GM23338 (cell line): Measurements from ENCODE around the gene C1QL1. TPM values are rescaled to one million over a fixed set of nuclear protein-coding genes. Genes with fewer than 3 reads are reported as not detected.

Source experiments
- ATAC-seq: fragments of 200-7000 bp; cut with Tn5 transposase; 3 replicates; pipeline ENCODE4 v1.9.1; 2020
- DNase-seq: peaks from one replicate; pipeline ENCODE4 v3.0.0-alpha.2; 2015; ENCODE audit warnings: low spot score
- H2AFZ ChIP-seq: fragments of 200-600 bp; sonication (generic); 2 replicates; pipeline ENCODE4 v1.8.0; 2016; ENCODE audit warnings: antibody characterized with exemption, mild to moderate bottlenecking, moderate library complexity
- H3F3A ChIP-seq: fragments of 200-600 bp; sonication (generic); replicated peaks from 2 replicates; pipeline ENCODE4 v1.8.0; 2017; ENCODE audit warnings: antibody characterized with exemption, mixed run types, low read depth
- H3K27ac ChIP-seq: fragments of 200-600 bp; sonication (generic); 2 replicates; pipeline ENCODE4 v1.6.1; 2016; ENCODE audit warnings: low read depth
- H3K27me3 ChIP-seq: fragments of 200-600 bp; sonication (generic); 2 replicates; pipeline ENCODE4 v1.8.0; 2016; ENCODE audit warnings: mild to moderate bottlenecking, mixed run types, moderate library complexity; ENCODE audit not compliant: insufficient read depth
- H3K36me3 ChIP-seq: fragments of 200-600 bp; sonication (generic); 2 replicates; pipeline ENCODE4 v1.8.0; 2016; ENCODE audit warnings: mild to moderate bottlenecking; ENCODE audit not compliant: insufficient read depth
- H3K4me1 ChIP-seq: fragments of 200-600 bp; sonication (generic); 2 replicates; pipeline ENCODE4 v1.8.0; 2016; ENCODE audit warnings: mild to moderate bottlenecking, moderate library complexity; ENCODE audit not compliant: insufficient read depth
- H3K4me2 ChIP-seq: fragments of 200-600 bp; sonication (generic); 2 replicates; pipeline ENCODE4 v1.7.1; 2017; ENCODE audit warnings: mixed run types
- H3K4me3 ChIP-seq: fragments of 200-600 bp; sonication (generic); 2 replicates; pipeline ENCODE4 v1.6.1; 2016; ENCODE audit warnings: mixed run types
- H3K79me2 ChIP-seq: fragments of 200-600 bp; sonication (generic); replicated peaks from 2 replicates; pipeline ENCODE4 v1.8.0; 2017; ENCODE audit warnings: mild to moderate bottlenecking; ENCODE audit not compliant: insufficient read depth
- H3K9me2 ChIP-seq: fragments of 200-600 bp; sonication (generic); 2 replicates; pipeline ENCODE4 v1.8.0; 2017; ENCODE audit not compliant: insufficient read depth
- H4K20me1 ChIP-seq: fragments of 200-600 bp; sonication (generic); replicated peaks from 2 replicates; pipeline ENCODE4 v1.8.0; 2017; ENCODE audit warnings: mild to moderate bottlenecking; ENCODE audit not compliant: insufficient read depth
- H3K27ac Mint-ChIP-seq: 2 replicates; pipeline ENCODE4 v1.8.0; 2020; ENCODE audit warnings: inconsistent platforms, mild to moderate bottlenecking, moderate library complexity, mixed read lengths
- H3K27me3 Mint-ChIP-seq: 3 replicates; pipeline ENCODE4 v1.8.0; 2022; ENCODE audit warnings: low read depth, mild to moderate bottlenecking, moderate library complexity, mixed read lengths, inconsistent platforms; ENCODE audit not compliant: insufficient read depth, poor library complexity
- H3K36me3 Mint-ChIP-seq: 3 replicates; pipeline ENCODE4 v1.8.0; 2021; ENCODE audit warnings: low read depth, mild to moderate bottlenecking, inconsistent platforms, moderate library complexity, mixed read lengths
- H3K4me1 Mint-ChIP-seq: 3 replicates; pipeline ENCODE4 v1.8.0; 2020; ENCODE audit warnings: mild to moderate bottlenecking, inconsistent platforms, mixed read lengths
- H3K4me3 Mint-ChIP-seq: 3 replicates; pipeline ENCODE4 v1.8.0; 2021; ENCODE audit warnings: moderate library complexity, mild to moderate bottlenecking, inconsistent platforms, mixed read lengths
- H3K9me3 Mint-ChIP-seq: 3 replicates; pipeline ENCODE4 v1.8.0; 2020; ENCODE audit warnings: moderate library complexity, mild to moderate bottlenecking, inconsistent platforms, mixed read lengths
- CREB1 ChIP-seq: fragments of 250-450 bp; sonication (Bioruptor Pico); IDR thresholded peaks from 2 replicates; pipeline ENCODE4 v1.5.0; 2020; ENCODE audit warnings: low read depth, mild to moderate bottlenecking, moderate library complexity
- polyA plus RNA-seq: library from polyadenylated mRNA; unstranded; fragments of >200 nt; fragmentation: Nextera tagmentation; extraction: Ambion mirVana; gene quantifications from 2 replicates; pipeline ENCODE4 v1.2.1, GENCODE V29; 2016
- total RNA-seq: library from RNA; depleted of rRNA; stranded (reverse); fragments of >200 nt; shearing (Covaris generic); gene quantifications from 2 replicates; pipeline ENCODE4 v1.2.3, GENCODE V29; 2014
- TF ChIP-seq, protein P1 (sequence below), 2 experiments: fragments of 200-600 bp in 1 of 2; sonication (generic) in 1 of 2; conservative IDR thresholded peaks; 2 replicates each; pipeline versions ENCODE4 v1.5.1 to v1.6.1; 2016 to 2017; ENCODE audit warnings: antibody characterized with exemption in 2 of 2, low read depth in 2 of 2, mild to moderate bottlenecking in 2 of 2, moderate library complexity in 1 of 2
- TF ChIP-seq, protein P2 (sequence below): fragments of 250-450 bp; sonication (Bioruptor Pico); IDR thresholded peaks from 2 replicates; pipeline ENCODE4 v1.5.0; 2020; ENCODE audit warnings: mild to moderate bottlenecking, moderate library complexity

C1QL1 gene
- total and polyA plus RNA-seq, 2 experiments from 2014 or later: 4.3 to 14.4 TPM

DNA sequence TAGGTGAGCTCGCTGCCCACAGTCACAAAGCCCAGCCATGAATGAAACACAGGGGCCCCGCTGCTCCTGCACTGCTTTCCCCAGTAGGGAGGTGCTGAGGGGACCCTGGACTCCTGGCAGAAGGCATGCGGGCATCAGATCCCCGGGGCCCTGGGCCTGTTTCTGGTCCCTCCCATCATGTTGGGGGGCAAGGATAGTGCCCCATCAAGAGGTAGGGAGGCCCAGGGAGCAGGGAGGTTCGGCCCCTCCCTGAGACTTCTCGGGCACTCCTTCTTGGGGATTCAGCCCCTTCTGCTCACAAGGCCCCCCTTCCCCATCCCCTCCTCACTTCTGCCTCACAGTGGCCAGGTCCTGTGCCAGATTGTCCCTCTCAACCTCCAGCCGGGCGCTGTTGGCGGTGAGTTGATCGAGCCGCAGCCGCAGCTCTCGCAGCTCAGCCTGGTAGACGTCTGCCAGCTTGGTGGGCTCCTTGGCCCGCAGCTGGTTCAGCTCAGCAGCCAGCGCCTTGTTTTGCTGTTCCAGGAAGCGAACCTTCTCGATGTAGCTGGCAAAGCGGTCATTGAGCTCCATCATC, 53.3 kb downstream of the C1QL1 start:
- TF ChIP-seq CREB1 (CRISPR knock-in tag): no peak
- TF ChIP-seq, protein P1, sequence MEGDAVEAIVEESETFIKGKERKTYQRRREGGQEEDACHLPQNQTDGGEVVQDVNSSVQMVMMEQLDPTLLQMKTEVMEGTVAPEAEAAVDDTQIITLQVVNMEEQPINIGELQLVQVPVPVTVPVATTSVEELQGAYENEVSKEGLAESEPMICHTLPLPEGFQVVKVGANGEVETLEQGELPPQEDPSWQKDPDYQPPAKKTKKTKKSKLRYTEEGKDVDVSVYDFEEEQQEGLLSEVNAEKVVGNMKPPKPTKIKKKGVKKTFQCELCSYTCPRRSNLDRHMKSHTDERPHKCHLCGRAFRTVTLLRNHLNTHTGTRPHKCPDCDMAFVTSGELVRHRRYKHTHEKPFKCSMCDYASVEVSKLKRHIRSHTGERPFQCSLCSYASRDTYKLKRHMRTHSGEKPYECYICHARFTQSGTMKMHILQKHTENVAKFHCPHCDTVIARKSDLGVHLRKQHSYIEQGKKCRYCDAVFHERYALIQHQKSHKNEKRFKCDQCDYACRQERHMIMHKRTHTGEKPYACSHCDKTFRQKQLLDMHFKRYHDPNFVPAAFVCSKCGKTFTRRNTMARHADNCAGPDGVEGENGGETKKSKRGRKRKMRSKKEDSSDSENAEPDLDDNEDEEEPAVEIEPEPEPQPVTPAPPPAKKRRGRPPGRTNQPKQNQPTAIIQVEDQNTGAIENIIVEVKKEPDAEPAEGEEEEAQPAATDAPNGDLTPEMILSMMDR (conservative IDR thresholded peaks at IDR 0.05; ENCODE audit: low read depth in 2 of 2): peak in 1 of 2 experiments; percentile 18; a peak in 1 of 4 replicates
- TF ChIP-seq, protein P2, sequence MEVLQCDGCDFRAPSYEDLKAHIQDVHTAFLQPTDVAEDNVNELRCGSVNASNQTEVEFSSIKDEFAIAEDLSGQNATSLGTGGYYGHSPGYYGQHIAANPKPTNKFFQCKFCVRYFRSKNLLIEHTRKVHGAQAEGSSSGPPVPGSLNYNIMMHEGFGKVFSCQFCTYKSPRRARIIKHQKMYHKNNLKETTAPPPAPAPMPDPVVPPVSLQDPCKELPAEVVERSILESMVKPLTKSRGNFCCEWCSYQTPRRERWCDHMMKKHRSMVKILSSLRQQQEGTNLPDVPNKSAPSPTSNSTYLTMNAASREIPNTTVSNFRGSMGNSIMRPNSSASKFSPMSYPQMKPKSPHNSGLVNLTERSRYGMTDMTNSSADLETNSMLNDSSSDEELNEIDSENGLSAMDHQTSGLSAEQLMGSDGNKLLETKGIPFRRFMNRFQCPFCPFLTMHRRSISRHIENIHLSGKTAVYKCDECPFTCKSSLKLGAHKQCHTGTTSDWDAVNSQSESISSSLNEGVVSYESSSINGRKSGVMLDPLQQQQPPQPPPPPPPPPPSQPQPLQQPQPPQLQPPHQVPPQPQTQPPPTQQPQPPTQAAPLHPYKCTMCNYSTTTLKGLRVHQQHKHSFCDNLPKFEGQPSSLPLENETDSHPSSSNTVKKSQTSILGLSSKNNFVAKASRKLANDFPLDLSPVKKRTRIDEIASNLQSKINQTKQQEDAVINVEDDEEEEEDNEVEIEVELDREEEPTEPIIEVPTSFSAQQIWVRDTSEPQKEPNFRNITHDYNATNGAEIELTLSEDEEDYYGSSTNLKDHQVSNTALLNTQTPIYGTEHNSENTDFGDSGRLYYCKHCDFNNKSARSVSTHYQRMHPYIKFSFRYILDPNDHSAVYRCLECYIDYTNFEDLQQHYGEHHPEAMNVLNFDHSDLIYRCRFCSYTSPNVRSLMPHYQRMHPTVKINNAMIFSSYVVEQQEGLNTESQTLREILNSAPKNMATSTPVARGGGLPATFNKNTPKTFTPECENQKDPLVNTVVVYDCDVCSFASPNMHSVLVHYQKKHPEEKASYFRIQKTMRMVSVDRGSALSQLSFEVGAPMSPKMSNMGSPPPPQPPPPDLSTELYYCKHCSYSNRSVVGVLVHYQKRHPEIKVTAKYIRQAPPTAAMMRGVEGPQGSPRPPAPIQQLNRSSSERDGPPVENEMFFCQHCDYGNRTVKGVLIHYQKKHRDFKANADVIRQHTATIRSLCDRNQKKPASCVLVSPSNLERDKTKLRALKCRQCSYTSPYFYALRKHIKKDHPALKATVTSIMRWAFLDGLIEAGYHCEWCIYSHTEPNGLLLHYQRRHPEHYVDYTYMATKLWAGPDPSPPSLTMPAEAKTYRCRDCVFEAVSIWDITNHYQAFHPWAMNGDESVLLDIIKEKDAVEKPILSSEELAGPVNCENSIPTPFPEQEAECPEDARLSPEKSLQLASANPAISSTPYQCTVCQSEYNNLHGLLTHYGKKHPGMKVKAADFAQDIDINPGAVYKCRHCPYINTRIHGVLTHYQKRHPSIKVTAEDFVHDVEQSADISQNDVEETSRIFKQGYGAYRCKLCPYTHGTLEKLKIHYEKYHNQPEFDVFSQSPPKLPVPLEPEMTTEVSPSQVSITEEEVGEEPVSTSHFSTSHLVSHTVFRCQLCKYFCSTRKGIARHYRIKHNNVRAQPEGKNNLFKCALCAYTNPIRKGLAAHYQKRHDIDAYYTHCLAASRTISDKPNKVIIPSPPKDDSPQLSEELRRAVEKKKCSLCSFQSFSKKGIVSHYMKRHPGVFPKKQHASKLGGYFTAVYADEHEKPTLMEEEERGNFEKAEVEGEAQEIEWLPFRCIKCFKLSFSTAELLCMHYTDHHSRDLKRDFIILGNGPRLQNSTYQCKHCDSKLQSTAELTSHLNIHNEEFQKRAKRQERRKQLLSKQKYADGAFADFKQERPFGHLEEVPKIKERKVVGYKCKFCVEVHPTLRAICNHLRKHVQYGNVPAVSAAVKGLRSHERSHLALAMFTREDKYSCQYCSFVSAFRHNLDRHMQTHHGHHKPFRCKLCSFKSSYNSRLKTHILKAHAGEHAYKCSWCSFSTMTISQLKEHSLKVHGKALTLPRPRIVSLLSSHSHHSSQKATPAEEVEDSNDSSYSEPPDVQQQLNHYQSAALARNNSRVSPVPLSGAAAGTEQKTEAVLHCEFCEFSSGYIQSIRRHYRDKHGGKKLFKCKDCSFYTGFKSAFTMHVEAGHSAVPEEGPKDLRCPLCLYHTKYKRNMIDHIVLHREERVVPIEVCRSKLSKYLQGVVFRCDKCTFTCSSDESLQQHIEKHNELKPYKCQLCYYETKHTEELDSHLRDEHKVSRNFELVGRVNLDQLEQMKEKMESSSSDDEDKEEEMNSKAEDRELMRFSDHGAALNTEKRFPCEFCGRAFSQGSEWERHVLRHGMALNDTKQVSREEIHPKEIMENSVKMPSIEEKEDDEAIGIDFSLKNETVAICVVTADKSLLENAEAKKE (CRISPR knock-in tag): no peak
- H3K4me1 ChIP-seq: no peaks in the 10 kb centered on the region; the same call in none of the 2 replicates
- H2AFZ ChIP-seq: no peak overlapping the region
- H3F3A ChIP-seq: peaks cover 10% of the 10 kb centered on the region; the same call in 1 of the 2 replicates
- H3K27me3 Mint-ChIP-seq: peaks cover 18% of the 10 kb centered on the region
- no peaks in the 10 kb centered on the region for H3K36me3 ChIP-seq
- H3K27me3 ChIP-seq: peaks cover 17% of the 10 kb centered on the region
- peaks cover 7% of the 10 kb centered on the region for H3K4me1 Mint-ChIP-seq
- no peak overlapping the region for H3K27ac Mint-ChIP-seq
- H3K4me3 Mint-ChIP-seq: no peak overlapping the region
- no peaks in the 10 kb centered on the region for H3K9me2 ChIP-seq
- H3K27ac ChIP-seq: no peak overlapping the region
- H3K4me3 ChIP-seq: no peak overlapping the region
- no peaks in the 10 kb centered on the region for H3K79me2 ChIP-seq
- ATAC-seq (no peak), DNase-seq (no peak)
- no peaks in the 10 kb centered on the region; the same call in 2 of the 3 replicates for H3K36me3 Mint-ChIP-seq
- no peak overlapping the region for H3K4me2 ChIP-seq
- H4K20me1 ChIP-seq: no peaks in the 10 kb centered on the region
- H3K9me3 Mint-ChIP-seq: no peaks in the 10 kb centered on the region
